Endothelial cell of umbilical vein (primary cell): ENCODE results near the gene ABCC10. TPM values are rescaled to one million over a fixed set of nuclear protein-coding genes. Genes with fewer than 3 reads are reported as not detected.

Source experiments
- BruUV-seq: library from RNA; stranded (reverse); fragments of 400-500 nt; replicated peaks from 2 replicates; lab custom pipeline; 2021; lab: Mats Ljungman, UMichigan
- CTCF ChIA-PET: fragments of 300-600, 350-600 bp; sonication (Branson Sonifier 250); formaldehyde crosslinking; loops from one replicate; lab custom pipeline; 2021; ENCODE audit warnings: antibody characterized with exemption, inconsistent platforms; lab: Charles Lee
- POLR2A ChIA-PET: fragments of 300-600, 350-600 bp; sonication (Branson Sonifier 250); formaldehyde crosslinking; loops from one replicate; lab custom pipeline; 2021; ENCODE audit warnings: antibody characterized with exemption, inconsistent platforms; lab: Charles Lee
- DNase-seq: peaks from one replicate; pipeline ENCODE4 v3.0.0-alpha.2; 2011; ENCODE audit warnings: low read depth, low spot score
- FAIRE-seq: peaks from 2 replicates; lab custom pipeline; 2011; peaks lifted over from hg19 to GRCh38; lab: Jason Lieb, UNC
- H2AFZ ChIP-seq: 2 replicates; pipeline ENCODE4 v1.6.0; 2012; ENCODE audit warnings: low read depth, low read length, control low read depth, inconsistent platforms
- H3K27ac ChIP-seq: 2 replicates; pipeline ENCODE4 v1.5.1; 2011; ENCODE audit warnings: low read depth, mild to moderate bottlenecking, control low read depth, low read length, moderate library complexity; ENCODE audit not compliant: insufficient read depth
- H3K27me3 ChIP-seq, 2 experiments: 2 replicates each; pipeline versions ENCODE4 v1.6.0 to v1.6.1; 2011; ENCODE audit warnings: low read length in 2 of 2, mixed read lengths in 1 of 2; ENCODE audit not compliant: control insufficient read depth in 2 of 2, insufficient read depth in 2 of 2
- H3K36me3 ChIP-seq, 2 experiments: 2 replicates in 1 of 2; 3 replicates in 1 of 2; pipeline ENCODE4 v1.5.1; 2011; ENCODE audit warnings: low read length in 2 of 2, mild to moderate bottlenecking in 1 of 2, moderate library complexity in 1 of 2; ENCODE audit not compliant: control insufficient read depth in 2 of 2, insufficient read depth in 2 of 2; ENCODE audit errors: extremely low read depth in 1 of 2
- H3K4me1 ChIP-seq: 3 replicates; pipeline ENCODE4 v1.5.1; 2011; ENCODE audit warnings: mild to moderate bottlenecking, low read length; ENCODE audit not compliant: control insufficient read depth, insufficient read depth; ENCODE audit errors: extremely low read depth
- H3K4me2 ChIP-seq: 2 replicates; pipeline ENCODE4 v1.6.1; 2011; ENCODE audit warnings: low read length, control low read depth, mixed read lengths; ENCODE audit not compliant: insufficient read depth
- H3K4me3 ChIP-seq, 3 experiments: fragments of 200-600 bp in 1 of 3; sonication (generic), shearing (Covaris generic) in 1 of 3; replicated peaks in 1 of 3; 2 replicates each; pipeline ENCODE4 v1.5.1; 2011 to 2016; ENCODE audit warnings: control low read depth in 3 of 3, low read length in 3 of 3, mild to moderate bottlenecking in 2 of 3, inconsistent platforms in 1 of 3, low read depth in 1 of 3, moderate library complexity in 1 of 3; ENCODE audit not compliant: insufficient read depth in 1 of 3
- H3K79me2 ChIP-seq: 2 replicates; pipeline ENCODE4 v1.6.0; 2012; ENCODE audit warnings: low read length, inconsistent platforms; ENCODE audit not compliant: control insufficient read depth, insufficient read depth
- H3K9ac ChIP-seq: replicated peaks from 2 replicates; pipeline ENCODE3; 2011; ENCODE audit warnings: low read length, control low read depth; ENCODE audit not compliant: insufficient read depth; ENCODE audit errors: extremely low read depth
- H3K9me1 ChIP-seq: replicated peaks from 3 replicates; pipeline ENCODE4 v1.6.0; 2011; ENCODE audit warnings: mild to moderate bottlenecking, low read length; ENCODE audit not compliant: control insufficient read depth, insufficient read depth; ENCODE audit errors: extremely low read depth
- H3K9me3 ChIP-seq: replicated peaks from 2 replicates; pipeline ENCODE4 v1.5.1; 2012; ENCODE audit warnings: low read length, inconsistent platforms; ENCODE audit not compliant: control insufficient read depth, insufficient read depth
- H4K20me1 ChIP-seq: replicated peaks from 2 replicates; pipeline ENCODE3; 2011; ENCODE audit warnings: mild to moderate bottlenecking, low read length; ENCODE audit not compliant: control insufficient read depth, insufficient read depth; ENCODE audit errors: extremely low read depth
- EZH2 ChIP-seq: IDR thresholded peaks from 2 replicates; pipeline ENCODE4 v1.6.1; 2012; ENCODE audit warnings: borderline replicate concordance, low read depth, mild to moderate bottlenecking, moderate library complexity, low read length, inconsistent platforms; ENCODE audit not compliant: severe bottlenecking
- GATA2 ChIP-seq: IDR thresholded peaks from 2 replicates; pipeline ENCODE4 v1.7.0; 2011; ENCODE audit warnings: low read depth, mild to moderate bottlenecking, moderate library complexity, mixed read lengths, low read length; ENCODE audit not compliant: insufficient read length, insufficient read depth
- JUN ChIP-seq: IDR thresholded peaks from 2 replicates; pipeline ENCODE4 v1.6.1; 2011; ENCODE audit warnings: borderline replicate concordance, low read depth; ENCODE audit not compliant: insufficient read length, insufficient read depth
- MAX ChIP-seq: IDR thresholded peaks from 2 replicates; pipeline ENCODE4 v1.6.1; 2011; ENCODE audit not compliant: insufficient read depth, insufficient read length
- MYC ChIP-seq: IDR thresholded peaks from one replicate; pipeline ENCODE4 v1.6.1; 2011; ENCODE audit warnings: mild to moderate bottlenecking, low read depth, low read length
- POLR2A ChIP-seq: IDR thresholded peaks from 2 replicates; pipeline ENCODE4 v1.6.1; 2012; ENCODE audit warnings: low read depth, mild to moderate bottlenecking, control low read depth, low read length
- POLR2AphosphoS5 ChIP-seq: IDR thresholded peaks from 2 replicates; pipeline ENCODE4 v1.6.1; 2012; ENCODE audit warnings: low read depth, mild to moderate bottlenecking, control low read depth, low read length, moderate library complexity; ENCODE audit not compliant: insufficient read depth
- dilution Hi-C: fragments of 300-500 bp; cut with MboI; formaldehyde crosslinking; loops from one replicate; pipeline ENCODE4 v1.15.0; 2019; ENCODE audit warnings: low sequenced_read_pairs; ENCODE audit not compliant: extremely low pct_ligation_motif_present
- intact Hi-C: fragments of 100-400 bp; cut with micrococcal nuclease; formaldehyde crosslinking; loops from one replicate; pipeline ENCODE4 v1.10.0; 2022
- polyA plus RNA-seq, 4 experiments: library from polyadenylated mRNA; depleted of rRNA in 3 of 4; stranded (reverse) in 3 of 4; unstranded in 1 of 4; fragments of >200 nt; gene quantifications; 2 replicates each; pipeline versions ENCODE4 v1.2.1 to v1.2.3, GENCODE V29; 2011 to 2012; ENCODE audit warnings: missing spikeins in 1 of 4
- total RNA-seq: library from RNA; stranded (reverse); gene quantifications from 2 replicates; pipeline ENCODE4 v1.2.3, GENCODE V29; 2021
- TF ChIP-seq, protein P1 (sequence below), 2 donors: IDR thresholded peaks; 1 replicate in 1 of 2; 2 replicates in 1 of 2; pipeline ENCODE4 v1.5.1; 2011; ENCODE audit warnings: low read length in 2 of 2, mild to moderate bottlenecking in 2 of 2, moderate library complexity in 2 of 2, control low read depth in 1 of 2, inconsistent platforms in 1 of 2, low read depth in 1 of 2; ENCODE audit not compliant: insufficient read depth in 1 of 2; ENCODE audit errors: extremely low read depth in 1 of 2

ABCC10 gene
- total and polyA plus RNA-seq, 2 donors (not counting 3 experiments of a cell fraction or from before 2014, with no cell fraction given) = 29.2 to 37.9 TPM

GRCh38 chr6:43454290-43454695 is 27.0 kb downstream of the ABCC10 start:
- Histone ChIP-seq H3K79me2 (no peaks in the 10 kb centered on the region), H3K4me3 (peak overlapping the region in 1 of 3 experiments; percentile 46), H3K9me1 (no peaks in the 10 kb centered on the region), H3K4me2 (peak overlapping the region; percentile 43), H3K36me3 (peaks cover 0 to 11% of the 10 kb centered on the region in 2 experiments), H3K4me1 (peaks cover 9% of the 10 kb centered on the region), H2AFZ (no peak overlapping the region), H3K27me3 (peaks cover 6 to 17% of the 10 kb centered on the region in 2 experiments), H3K9me3 (no peaks in the 10 kb centered on the region), H4K20me1 (no peaks in the 10 kb centered on the region), H3K9ac (no peak overlapping the region), H3K27ac (no peak overlapping the region)
- ChIA-PET POLR2A (no interaction called here), CTCF (interaction anchor here (1.0 to 21.3 kb wide), 4 partner anchors 18 to 625 kb away, joined by 3 to 289 read pairs (median 4); partner anchors contain the start of genes LRRC73 and YIPF3)
- DNase-seq (no peak), FAIRE-seq (no peak)
- no peak for TF ChIP-seq MYC
- no peak for TF ChIP-seq POLR2A
- TF ChIP-seq, protein P1, sequence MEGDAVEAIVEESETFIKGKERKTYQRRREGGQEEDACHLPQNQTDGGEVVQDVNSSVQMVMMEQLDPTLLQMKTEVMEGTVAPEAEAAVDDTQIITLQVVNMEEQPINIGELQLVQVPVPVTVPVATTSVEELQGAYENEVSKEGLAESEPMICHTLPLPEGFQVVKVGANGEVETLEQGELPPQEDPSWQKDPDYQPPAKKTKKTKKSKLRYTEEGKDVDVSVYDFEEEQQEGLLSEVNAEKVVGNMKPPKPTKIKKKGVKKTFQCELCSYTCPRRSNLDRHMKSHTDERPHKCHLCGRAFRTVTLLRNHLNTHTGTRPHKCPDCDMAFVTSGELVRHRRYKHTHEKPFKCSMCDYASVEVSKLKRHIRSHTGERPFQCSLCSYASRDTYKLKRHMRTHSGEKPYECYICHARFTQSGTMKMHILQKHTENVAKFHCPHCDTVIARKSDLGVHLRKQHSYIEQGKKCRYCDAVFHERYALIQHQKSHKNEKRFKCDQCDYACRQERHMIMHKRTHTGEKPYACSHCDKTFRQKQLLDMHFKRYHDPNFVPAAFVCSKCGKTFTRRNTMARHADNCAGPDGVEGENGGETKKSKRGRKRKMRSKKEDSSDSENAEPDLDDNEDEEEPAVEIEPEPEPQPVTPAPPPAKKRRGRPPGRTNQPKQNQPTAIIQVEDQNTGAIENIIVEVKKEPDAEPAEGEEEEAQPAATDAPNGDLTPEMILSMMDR (IDR thresholded peaks at IDR 0.05; ENCODE audit: extremely low read depth in 1 of 2, insufficient read depth in 1 of 2, low read depth in 1 of 2, low read length in 2 of 2) = peak; percentile 91 to 99
- TF ChIP-seq JUN = no peak
- TF ChIP-seq POLR2AphosphoS5 = no peak
- no peak for TF ChIP-seq EZH2
- no peak for TF ChIP-seq MAX
- TF ChIP-seq GATA2 = no peak
- dilution Hi-C loops = no loop called here
- BruUV-seq = no TSS peak
- intact Hi-C loops = loop anchor here (1.0 to 2.0 kb wide), 3 partner anchors 23 to 52 kb away; partner anchors contain the start of gene TJAP1
